HG03460 (cell line): ENCODE data around the gene NCOA1.
"Not testable (repeated sequence)": the region's sequence is repeated elsewhere in the genome, so short reads cannot be mapped to it uniquely, and the experiment has no call there.

ENCODE experiments used
- ATAC-seq: cut with Tn5 transposase; IDR thresholded peaks from one replicate; pipeline ENCODE4 v1.9.1; 2021; ENCODE audit not compliant: unreplicated experiment

Gene NCOA1

DNA sequence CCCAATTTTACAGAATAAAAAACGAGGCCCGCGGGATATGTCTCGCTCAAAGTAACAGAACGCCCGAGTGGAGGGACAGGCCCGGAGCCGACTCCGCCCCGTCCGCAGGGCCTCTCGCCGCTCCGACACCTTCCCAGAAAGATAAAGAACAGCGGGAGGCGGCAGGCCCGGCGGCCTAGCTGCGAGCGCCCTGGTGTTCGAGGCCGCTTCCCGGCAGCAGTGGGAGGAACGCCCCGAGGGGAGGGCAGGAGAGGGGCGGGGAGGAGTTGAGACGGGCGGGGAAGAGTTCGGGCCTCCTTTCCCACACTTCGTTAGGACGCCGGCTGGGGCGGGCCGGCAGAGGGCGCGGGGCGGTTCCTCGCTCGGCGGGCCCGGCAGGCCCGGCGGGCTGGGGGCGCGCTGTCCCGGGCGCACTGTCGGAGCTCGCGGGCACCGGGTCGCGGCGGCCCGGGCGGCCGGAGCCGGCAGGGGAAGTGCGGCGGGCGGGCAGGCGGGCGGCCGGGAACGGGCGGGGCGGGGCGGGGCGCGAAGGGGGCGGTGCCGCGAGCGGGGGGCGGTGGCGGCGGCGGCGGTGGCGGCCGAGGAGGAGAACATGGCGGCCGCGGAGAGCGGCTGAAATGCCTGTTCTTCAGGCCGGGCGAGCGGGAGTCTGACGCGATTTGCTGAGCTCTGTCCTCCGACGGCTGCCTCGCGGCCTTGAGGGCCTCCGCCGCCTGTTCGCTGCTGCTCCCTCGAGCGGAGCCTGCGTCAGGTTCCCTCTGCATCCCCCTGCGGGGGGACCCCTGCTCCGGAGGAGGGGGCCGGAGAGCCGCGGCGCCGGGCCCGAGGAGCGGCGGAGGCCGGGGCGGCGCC, at the start of gene NCOA1:
Gene NCOA1, plus strand, starts transcription at position 565 of the 852 bp plus-strand sequence. CDS start 167,424 bp downstream, outside the sequence.
- ATAC-seq, result peak; percentile 58

DNA sequence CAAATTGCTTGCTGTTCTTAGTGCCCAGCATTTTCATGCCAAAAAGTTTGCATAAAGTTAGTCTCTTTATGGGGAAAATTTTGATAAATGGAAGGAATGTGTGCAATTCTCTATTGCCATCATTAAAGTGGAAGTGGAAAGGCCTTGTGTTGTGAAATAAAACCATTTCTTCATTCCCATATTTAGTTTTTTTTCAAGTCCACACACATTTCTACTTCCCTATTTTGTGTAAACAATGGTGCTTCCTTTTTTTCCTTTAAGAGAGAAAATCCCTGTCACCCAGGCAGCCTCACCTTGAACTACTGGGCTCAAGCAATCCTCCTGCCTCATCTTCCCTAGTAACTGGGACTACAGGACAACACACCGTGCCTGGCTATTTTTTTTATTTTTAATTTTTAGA, 42.3 kb upstream of the NCOA1 start:
- no peak for ATAC-seq

DNA sequence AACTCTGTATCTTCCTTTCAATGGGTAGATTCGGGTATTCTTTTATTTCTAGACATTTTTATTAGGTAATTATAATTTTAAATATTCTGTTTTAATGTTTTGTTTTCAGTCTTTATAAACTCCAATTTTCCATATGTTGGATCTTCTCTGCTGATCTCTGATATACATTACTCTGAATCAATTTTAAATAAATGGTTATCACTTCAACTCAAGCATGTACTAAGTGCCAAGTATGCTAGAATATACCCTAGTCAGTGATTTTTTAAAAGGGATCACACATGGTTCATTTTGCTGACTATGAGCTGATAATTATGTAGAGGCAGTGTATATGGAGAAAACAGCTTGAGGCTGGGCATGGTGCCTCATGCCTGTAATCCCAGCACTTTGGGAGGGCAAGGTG, 41.7 kb upstream of the NCOA1 start:
- no peak for ATAC-seq

DNA sequence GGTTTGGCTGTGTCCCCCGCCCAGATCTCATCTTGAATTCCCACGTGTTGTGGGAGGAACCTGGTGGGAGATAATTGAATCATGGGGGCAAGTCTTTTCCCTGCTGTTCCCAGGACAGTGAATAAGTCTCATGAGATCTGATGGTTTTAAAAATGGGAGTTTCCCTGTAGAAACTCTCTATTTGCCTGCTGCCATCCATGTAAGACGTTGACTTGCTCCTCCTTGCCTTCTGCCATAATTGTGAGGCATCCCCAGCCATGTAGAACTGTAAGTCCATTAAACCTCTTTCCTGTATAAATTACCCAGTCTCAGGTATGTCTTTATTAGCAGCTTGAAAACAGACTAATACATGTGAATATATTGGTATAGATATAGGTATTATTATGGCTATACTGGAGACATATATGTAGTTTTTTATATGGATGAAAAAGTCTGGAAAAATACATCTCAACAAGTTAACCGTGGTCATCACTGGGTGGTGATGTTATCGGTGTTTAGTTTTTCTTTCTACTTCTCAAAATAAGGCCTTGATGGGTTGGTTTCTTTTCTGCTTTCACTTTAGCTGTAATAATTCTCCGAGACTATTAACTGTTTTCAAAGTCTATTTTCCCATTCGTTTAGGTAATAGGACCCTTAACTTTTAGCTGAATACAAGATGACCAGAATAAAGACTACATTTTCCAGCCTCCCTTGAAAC, 39.1 kb upstream of the NCOA1 start:
- ATAC-seq, result no peak

DNA sequence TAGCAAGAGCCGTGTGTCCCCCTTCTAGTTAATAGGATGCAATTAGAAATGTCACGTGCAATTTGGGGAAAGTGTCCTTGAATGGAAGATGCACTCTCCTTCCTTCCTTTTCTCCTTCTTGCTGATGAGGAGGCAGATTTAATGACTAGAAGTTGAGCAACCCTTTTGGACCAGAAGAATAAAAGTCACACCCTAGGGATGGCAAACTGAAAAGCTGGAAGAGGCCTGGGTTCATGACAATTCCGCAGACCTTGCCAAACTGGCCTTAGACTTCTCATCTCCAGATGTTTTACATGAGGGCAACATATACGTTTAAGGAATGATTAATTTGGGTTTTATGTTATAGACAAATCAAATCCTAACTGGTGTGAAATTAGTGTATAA, 38.6 kb upstream of the NCOA1 start:
- no peak for ATAC-seq

DNA sequence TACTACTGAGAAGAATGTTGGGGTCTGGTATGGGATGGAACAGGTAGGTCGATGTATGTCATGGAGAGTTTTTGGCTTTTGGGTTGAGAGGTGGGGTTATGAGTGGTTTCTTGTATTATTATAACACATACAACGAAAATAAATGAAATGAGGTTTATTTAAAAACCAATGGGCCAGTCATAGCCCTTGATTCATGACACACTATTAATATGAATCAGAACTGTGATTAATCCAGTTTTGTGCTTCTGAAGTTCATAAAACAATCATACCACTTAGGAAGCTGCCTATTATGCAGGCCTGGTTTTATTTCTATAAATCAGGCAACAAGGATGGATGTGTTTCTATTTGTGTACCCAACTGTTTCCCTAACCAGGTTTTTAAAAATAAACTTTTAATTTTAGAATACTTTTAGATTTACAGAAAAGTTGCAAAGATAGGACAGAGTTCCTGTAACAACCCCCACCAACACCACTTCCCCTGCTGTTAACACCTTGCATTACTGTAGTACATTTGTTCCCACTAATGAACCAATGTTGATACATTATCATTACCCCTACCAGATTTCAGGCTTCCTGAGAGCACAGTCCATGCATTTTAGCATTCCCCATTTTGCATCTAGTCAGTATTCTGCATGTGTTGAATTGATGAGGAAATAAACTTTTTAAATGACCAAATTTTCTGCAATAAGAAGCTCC, 37.5 kb upstream of the NCOA1 start:
- no peak for ATAC-seq

DNA sequence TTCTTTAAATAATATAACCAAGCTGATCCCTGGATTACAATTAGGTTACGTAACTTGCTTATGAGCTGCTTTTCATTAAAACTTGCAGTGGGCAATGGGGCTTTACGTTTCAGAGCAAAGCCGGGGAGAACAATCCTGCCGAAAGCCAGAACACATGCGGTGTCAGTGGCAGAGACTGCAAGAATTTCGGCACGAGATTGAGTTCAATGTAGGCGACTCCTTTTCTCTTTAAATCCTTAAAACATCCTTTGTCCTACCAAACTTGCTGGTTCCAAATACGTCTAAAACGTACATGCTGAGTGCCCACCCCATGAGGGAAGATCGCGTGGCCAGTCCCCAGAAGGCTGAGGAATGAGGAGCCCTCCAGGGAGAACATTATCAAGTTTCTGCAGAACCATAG, 36.8 kb upstream of the NCOA1 start:
- no peak for ATAC-seq

DNA sequence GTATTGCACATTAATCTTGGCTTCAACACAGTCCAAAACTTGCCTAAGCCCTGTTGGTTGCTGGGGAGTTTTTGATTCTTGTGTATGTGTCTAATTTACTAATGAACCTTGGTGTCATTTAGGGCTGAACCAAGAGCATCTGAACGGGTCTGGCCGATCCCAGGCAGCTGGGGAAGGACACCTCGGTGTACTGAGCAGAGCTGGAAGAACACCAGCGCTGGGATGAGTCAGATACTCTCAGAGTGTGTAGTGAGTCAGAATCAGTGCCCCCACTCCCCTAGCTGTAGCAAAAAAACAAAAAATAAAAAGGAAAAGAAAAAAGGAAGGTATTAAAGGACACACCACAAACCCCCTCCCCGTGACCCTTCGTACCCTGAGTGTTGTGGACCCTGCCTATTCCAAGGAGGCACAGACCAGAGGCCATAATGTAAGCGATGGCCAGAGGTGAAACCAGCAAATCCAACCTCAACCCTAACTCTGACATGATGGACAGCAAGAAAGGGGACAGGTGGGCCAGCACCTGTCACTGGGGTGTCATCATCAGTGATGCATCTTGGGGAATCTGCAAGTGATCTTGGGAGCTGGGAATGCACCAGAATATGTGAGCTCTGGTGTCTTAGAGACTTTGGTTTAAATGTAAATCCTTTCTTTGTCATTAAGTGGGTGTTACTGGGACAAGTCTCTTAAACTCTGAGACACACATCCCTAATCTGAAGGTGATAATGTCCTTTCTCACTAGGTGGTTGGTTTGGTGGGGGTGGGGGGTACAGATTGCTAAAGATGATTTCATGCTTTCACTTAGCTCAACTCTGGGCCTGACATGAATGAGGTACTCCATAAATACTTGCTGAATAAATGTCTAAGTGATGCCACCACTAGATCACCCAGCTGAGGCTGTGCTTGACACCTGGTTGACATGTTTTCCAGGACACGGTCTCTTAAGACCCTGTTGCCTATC, 34.2 kb upstream of the NCOA1 start:
- ATAC-seq, result no peak

DNA sequence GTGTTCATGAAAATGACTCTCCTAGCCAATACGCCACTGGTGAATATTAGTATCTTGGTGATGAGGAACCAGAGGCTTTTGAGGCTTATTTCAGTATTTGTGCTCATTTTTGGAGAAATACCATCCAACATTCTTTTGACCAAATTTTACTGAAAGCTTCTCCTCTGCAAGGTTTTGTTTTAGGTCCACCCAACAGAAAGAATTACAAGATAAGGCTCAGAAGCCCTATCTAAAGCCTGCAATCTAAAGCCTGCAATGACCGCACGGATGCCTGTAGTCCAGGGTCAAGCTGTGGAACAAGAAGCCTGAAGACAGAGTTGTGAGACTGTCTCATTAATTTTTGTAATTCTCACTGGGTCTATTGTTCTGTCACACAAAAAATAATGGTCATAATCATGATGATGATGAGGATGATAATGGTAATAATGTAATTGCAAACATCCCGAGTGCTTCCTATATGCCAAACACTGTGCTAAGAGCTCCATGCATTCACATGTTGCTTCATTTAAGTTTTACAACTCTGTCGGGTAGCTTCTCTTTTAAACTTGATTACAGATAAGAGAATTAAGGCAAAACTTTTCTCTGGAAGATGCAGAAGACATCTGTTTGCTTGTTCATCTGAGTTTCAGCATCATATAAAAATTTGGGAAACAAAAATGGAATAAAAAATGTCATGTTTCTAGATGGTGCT, 33.2 kb upstream of the NCOA1 start:
- ATAC-seq, result no peak

DNA sequence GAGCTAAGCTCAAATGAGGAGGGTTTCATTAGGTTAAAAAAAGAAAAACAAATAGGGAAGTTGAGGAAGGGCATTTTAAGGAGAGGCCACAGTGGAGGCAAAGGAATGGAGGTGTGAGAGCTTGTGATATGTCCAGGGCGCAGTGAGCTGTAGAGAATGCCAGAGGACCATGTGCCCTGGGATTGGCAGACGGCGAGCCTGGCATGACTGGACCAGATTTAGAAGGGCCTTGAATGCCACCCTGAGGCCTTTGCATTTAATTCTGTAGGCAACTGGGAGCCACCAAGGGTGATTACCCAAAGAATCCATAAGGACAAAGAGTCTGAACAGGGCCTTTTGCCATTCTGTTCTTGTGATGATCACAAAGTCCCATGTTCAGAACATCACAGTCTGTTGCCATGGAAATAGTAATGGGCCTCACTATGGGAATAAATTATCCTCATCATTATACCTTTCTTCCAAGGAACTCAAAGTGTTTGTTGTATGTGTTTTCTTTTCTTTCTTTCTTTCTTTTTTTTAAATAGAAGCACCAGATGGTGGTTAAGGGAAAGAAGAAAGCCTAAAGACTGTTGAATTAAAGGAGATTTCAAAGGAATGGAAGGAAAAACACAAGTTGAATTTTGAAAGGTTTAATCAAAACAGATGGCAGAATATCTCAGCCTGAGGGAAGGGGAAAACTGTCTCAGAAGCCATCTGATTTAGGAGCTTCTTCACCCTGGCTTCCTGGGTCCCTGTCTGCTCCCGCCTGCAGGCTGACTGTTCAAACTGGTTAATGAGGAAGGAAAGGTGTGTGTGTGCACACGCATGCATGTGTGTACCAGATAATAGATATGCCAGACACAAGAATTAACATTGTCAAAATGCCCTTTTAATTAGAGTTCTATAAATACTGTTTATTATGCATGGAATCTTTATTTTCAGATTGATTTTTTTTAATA, 31.6 kb upstream of the NCOA1 start:
- ATAC-seq, result no peak

DNA sequence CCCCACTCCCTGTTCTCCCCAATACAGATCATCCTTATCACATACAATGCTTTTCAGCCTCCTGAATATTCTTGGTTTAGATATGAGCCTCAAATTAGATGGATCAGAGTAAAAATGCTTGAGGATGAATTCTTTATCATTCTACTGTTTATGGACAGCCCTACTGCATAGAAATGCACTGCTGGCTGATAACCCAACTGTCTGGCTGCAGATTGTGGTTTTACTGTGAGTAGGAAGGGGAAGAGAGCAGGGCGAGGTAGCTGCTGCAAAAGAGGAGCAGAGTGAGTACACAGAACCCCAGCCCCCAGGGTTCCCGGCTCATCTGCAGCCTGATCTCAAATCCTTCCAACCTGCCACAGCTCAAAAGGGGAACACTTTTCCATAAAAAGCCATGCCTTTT, 29.4 kb upstream of the NCOA1 start:
- no peak for ATAC-seq

DNA sequence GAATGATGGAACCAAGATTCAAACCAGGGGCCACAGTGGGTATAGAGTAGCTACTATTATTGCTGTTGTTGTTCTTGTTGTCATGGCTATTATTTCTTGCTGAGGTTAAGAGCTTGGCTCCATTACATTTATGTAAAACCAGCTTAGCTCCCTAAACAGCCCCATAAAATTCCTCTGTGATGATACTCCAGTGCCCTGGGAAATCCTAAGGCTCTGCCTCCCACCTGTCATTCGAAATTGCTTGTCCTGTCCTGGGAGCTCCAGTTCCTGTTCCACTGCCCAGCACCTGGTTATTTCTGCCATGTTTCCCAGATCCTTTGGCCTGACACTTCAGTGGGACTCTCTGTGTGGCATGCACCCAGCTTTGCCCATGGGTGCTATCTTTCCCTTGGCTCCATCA, 27.8 kb upstream of the NCOA1 start:
- no peak for ATAC-seq

DNA sequence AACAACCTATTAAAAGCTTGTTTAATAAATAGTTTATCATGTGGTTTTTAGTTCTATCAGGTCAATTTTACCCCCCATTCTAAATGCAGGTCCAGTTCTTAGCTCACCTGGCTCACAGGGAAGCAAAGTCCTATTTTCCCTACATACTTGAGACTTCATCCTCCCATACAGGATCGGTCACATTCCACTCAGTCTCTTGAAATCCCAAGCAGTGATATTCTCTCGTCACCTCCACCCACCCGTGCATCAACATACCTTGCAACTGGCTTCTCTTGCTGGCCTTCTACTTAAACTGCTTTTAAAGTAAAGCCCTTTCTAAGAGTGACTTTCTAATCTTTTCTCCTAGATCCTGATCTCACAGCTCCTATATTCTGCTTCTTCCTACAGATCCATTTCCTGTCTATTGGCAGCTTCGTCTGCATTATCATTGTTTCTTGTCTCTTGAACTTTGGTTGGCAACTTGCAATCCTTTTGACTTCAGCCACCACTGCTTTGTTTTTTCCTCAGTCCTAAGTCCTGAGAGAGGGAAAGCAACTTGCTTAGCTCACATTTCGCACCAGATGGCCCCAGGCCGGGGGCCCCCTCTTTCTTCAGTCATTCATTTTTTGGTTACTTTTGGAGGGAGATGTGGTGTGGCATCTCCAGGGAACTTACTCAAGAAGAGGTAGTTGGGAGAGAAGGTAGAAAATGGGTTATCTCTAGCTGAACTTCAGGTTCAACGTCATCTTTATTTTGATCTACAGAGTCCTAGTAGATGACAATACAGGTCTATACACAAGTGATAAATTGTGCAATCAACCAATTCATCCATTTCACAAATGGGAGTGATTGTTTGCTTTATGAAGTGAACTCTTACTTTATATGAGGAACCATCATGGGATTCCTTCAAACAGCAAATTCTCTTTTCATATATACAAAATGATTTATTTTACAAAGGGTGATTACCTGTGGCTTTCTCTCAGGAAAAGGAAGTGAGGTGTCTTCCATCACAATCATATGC, 23.9 kb upstream of the NCOA1 start:
- no peak for ATAC-seq

DNA sequence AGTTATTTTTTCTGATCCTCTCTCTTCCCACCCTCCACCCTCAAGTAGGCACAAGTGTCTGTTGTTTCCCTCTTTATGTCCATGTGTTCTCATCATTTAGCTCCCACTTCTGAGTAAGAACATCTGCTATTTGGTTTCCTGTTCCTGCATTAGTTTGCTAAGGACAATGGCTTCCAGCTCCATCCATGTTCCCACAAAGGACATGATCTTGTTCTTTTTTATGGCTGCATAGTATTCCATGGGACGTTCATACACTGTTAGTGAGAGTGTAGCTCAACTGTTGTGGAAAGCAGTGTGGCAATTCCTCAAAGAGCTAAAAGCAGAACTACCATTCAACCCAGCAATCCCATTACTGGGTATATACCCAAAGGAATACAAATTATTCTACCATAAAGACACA, 22.6 kb upstream of the NCOA1 start:
- ATAC-seq, result not testable (repeated sequence)

DNA sequence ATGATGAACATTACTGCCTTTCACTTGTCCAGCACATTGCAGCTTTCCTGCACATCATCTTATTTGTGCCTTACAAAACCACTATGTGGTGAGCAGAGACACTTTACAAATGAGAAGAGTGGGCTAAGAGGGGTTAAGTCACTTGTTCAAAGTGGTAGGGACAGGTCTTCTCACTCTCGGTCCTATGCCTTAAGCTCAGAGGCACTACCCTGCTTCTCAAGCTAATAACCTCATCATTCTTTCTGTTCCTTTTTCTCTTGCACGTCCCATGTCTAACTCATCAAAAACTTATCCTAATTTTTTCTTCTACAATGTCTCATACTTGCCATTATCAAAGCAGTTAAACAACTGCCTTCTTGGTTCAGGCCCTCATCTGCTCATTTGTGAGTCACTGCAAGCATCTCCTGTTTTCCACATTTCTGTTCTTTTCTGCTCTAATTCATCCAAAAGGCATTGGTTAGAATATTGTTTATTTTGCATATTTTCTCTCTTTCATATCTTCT, 21.9 kb upstream of the NCOA1 start:
- ATAC-seq, result no peak

DNA sequence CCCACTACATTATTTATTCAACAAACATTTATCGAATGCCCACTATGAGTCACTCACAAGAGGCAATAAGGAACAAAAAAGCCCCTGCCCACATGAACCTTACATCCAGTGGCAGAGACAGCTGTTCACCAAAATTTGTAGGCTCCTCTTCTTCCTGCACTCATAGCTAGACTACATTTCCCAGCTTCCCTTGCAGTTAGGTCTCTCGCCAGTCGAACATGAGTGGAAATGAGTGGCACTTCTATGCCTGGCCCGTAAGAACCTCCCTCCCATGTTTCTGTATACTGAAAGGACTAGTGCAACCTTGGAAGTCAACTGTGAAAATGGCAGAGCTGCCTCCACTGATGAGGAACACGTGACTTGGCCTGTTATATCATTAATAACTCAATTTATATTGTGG, 19.4 kb upstream of the NCOA1 start:
- no peak for ATAC-seq

DNA sequence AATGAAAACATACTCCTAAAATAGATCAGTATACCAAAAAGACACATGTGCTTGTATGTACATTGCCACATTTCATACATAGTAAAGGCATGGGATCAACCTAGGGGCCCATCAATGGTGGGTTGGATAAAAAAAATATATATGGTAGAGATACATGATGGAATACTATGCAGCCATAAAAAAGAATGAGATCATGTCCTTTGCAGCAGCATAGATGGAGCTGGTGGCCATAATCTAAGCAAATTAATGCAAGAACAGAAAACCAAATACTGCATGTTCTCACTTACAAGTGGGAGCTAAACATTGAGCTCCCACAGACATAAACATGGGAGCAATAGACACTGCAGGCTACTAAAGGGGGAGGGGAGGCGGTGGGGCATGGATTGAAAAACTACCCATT, 18.6 kb upstream of the NCOA1 start:
- no peak for ATAC-seq

DNA sequence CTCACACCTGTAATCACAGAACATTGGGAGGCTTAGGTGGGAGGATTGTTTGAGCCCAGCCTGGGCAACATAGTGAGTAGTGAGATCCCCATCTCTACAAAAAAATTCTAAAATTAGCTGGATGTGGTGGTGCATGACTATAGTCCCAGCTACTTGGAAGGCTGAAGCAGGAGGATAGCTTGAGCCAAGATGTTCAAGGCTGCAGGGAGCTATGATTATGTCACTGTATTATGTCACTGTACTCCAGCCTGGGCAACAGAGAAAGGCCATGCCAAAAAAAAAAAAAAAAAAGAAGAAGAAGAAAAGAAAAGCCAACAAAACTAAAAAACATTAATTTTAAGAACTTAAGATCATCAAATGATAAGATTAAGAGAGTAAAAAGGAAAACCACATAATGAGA, 17.4 kb upstream of the NCOA1 start:
- no peak for ATAC-seq
